OCI-LY1 (cell line): ENCODE data around the gene ANKRD11.
"Not testable (repeated sequence)": the region's sequence is repeated elsewhere in the genome, so short reads cannot be mapped to it uniquely, and the experiment has no call there.

Experiments
- H2AFZ ChIP-seq: fragments of 200-600 bp; sonication (generic), shearing (Covaris generic); 2 replicates; pipeline ENCODE4 v1.6.0; 2014; ENCODE audit warnings: antibody characterized with exemption, mild to moderate bottlenecking, low read length
- H3F3A ChIP-seq: fragments of 200-600 bp; sonication (generic), shearing (Covaris generic); 2 replicates; pipeline ENCODE4 v1.6.0; 2014; ENCODE audit warnings: mild to moderate bottlenecking, antibody characterized with exemption, low read length, moderate library complexity; ENCODE audit not compliant: insufficient read depth
- H3K27ac ChIP-seq: fragments of 200-600 bp; sonication (generic); 2 replicates; pipeline ENCODE4 v1.5.1; 2014; ENCODE audit warnings: low read length, mixed run types, mild to moderate bottlenecking, low read depth; ENCODE audit not compliant: poor library complexity, severe bottlenecking
- H3K27me3 ChIP-seq: fragments of 200-600 bp; sonication (generic); 2 replicates; pipeline ENCODE4 v1.6.0; 2014; ENCODE audit warnings: antibody characterized with exemption, mild to moderate bottlenecking, low read length, moderate library complexity; ENCODE audit not compliant: insufficient read depth
- H3K36me3 ChIP-seq: fragments of 200-600 bp; sonication (generic); 2 replicates; pipeline ENCODE4 v1.6.1; 2014; ENCODE audit warnings: mild to moderate bottlenecking, antibody characterized with exemption, low read length, moderate library complexity, mixed read lengths; ENCODE audit not compliant: insufficient read depth
- H3K4me1 ChIP-seq: fragments of 200-600 bp; sonication (generic); 2 replicates; pipeline ENCODE4 v1.5.1; 2014; ENCODE audit warnings: mild to moderate bottlenecking, low read length, moderate library complexity; ENCODE audit not compliant: insufficient read depth, severe bottlenecking
- H3K4me2 ChIP-seq: fragments of 200-600 bp; sonication (generic), shearing (Covaris generic); 2 replicates; pipeline ENCODE4 v1.6.1; 2014; ENCODE audit warnings: low read length
- H3K4me3 ChIP-seq: fragments of 200-600 bp; sonication (generic); 2 replicates; pipeline ENCODE4 v1.5.1; 2014; ENCODE audit warnings: low read length, low read depth, mild to moderate bottlenecking, mixed read lengths; ENCODE audit not compliant: poor library complexity, severe bottlenecking
- H3K79me2 ChIP-seq: fragments of 200-600 bp; shearing (Covaris generic); 2 replicates; pipeline ENCODE4 v1.6.1; 2016; ENCODE audit warnings: mixed run types, low read length, mixed read lengths; ENCODE audit not compliant: insufficient read depth
- H3K9ac ChIP-seq: fragments of 200-600 bp; sonication (generic), shearing (Covaris generic); 2 replicates; pipeline ENCODE4 v1.6.1; 2014; ENCODE audit warnings: mild to moderate bottlenecking, low read length, mixed read lengths
- H3K9me2 ChIP-seq: fragments of 200-600 bp; sonication (generic), shearing (Covaris generic); 2 replicates; pipeline ENCODE4 v1.6.1; 2014; ENCODE audit warnings: low read depth, mild to moderate bottlenecking, low read length, mixed read lengths
- H3K9me3 ChIP-seq: fragments of 200-600 bp; shearing (Covaris generic); 2 replicates; pipeline ENCODE4 v1.6.1; 2014; ENCODE audit warnings: low read length, mixed read lengths
- H4K20me1 ChIP-seq: fragments of 200-600 bp; sonication (generic), shearing (Covaris generic); 2 replicates; pipeline ENCODE4 v1.6.0; 2016; ENCODE audit warnings: mild to moderate bottlenecking, low read length; ENCODE audit not compliant: insufficient read depth
- CTCF ChIP-seq: fragments of 200-600 bp; sonication (generic), shearing (Covaris generic); IDR thresholded peaks from 2 replicates; pipeline ENCODE4 v1.5.1; 2017; ENCODE audit warnings: mild to moderate bottlenecking, antibody characterized with exemption, low read length, moderate library complexity, mixed read lengths
- EZH2 ChIP-seq: fragments of 200-600 bp; sonication (generic), shearing (Covaris generic); IDR thresholded peaks from 2 replicates; pipeline ENCODE4 v1.8.0; 2017; ENCODE audit warnings: borderline replicate concordance, mixed run types, mild to moderate bottlenecking, antibody characterized with exemption, low read length, moderate library complexity, mixed read lengths

The ANKRD11 gene

DNA sequence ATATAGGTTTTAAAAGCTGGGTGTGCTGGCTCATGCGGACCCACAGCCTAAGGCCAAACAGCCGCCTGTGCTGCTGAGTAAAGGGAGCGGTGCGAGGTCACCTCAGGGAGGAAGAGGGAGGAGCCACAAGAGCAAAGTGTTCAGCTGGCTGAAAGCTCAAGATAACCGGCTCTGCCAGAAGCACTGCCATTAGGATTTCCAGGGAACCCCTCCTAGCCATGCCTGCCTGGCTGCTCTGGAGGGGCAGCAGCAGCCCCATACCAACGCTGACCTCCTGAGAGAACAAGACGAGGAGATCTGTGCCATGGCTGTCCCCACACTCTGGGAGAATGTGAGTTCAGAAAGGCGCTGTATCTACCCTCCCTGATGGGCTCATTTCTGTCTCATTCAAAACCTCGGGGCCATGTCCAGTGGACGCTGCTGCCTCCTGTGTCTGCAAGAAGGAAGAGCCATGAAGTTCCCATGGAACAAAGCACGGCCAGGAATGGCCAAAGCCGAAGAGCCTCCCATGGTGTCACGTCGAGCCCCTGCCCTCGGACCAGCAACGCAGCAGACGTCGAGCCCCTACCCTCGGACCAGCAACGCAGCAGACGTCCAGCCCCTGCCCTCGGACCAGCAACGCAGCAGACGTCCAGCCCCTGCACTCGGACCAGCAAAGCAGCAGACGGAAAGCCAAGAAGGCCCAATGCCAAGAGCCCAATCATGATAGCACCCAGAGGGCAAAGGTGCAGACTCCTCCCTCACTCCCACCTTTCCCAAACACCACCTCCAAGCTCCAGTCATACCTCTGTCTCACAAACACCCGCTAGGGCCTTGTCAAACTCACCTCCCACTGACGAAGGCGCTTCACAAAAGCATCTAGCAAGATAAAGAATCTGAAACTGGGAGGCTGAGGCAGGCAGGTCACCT, 107.0 kb downstream of the ANKRD11 start:
- Histone ChIP-seq H3K9me3 (no peaks in the 10 kb centered on the region), H3K4me3 (no peak overlapping the region), H3K9ac (no peak overlapping the region), H3F3A (no peaks in the 10 kb centered on the region), H3K36me3 (no peaks in the 10 kb centered on the region), H4K20me1 (no peaks in the 10 kb centered on the region), H3K4me1 (peaks cover 26% of the 10 kb centered on the region), H3K4me2 (no peak overlapping the region), H3K27ac (no peak overlapping the region), H3K9me2 (no peaks in the 10 kb centered on the region), H3K27me3 (no peaks in the 10 kb centered on the region), H2AFZ (no peak overlapping the region), H3K79me2 (peaks cover 80% of the 10 kb centered on the region)
- TF ChIP-seq CTCF (no peak), EZH2 (no peak)

- not testable (repeated sequence) for H3K36me3 ChIP-seq, H3F3A ChIP-seq, H2AFZ ChIP-seq, H3K9me2 ChIP-seq, H3K27me3 ChIP-seq, H3K4me2 ChIP-seq, H4K20me1 ChIP-seq, H3K9me3 ChIP-seq, H3K9ac ChIP-seq, H3K4me3 ChIP-seq, H3K27ac ChIP-seq
- peaks cover 19% of the 10 kb centered on the region for H3K4me1 ChIP-seq
- H3K79me2 ChIP-seq = peaks cover 80% of the 10 kb centered on the region
Measured at GRCh38 chr16:89382555-89382954, 107.8 kb downstream of the ANKRD11 start.

GRCh38 chr16:89381788-89382187, 108.6 kb downstream of the ANKRD11 start:
- Histone ChIP-seq H3K36me3 (peaks cover 2% of the 10 kb centered on the region; the same call in 1 of the 2 replicates), H3F3A (peaks cover 4% of the 10 kb centered on the region; the same call in 1 of the 2 replicates), H3K79me2 (peaks cover 81% of the 10 kb centered on the region), H3K9me2 (no peaks in the 10 kb centered on the region), H3K9ac (no peak overlapping the region), H2AFZ (no peak overlapping the region), H3K4me3 (no peak overlapping the region), H3K9me3 (no peaks in the 10 kb centered on the region), H3K27me3 (no peaks in the 10 kb centered on the region), H3K4me1 (peaks cover 19% of the 10 kb centered on the region), H3K4me2 (no peak overlapping the region), H4K20me1 (no peaks in the 10 kb centered on the region), H3K27ac (no peak overlapping the region)
- TF ChIP-seq CTCF = no peak
- TF ChIP-seq EZH2 = no peak

- Histone ChIP-seq H3K36me3 (peaks cover 12% of the 10 kb centered on the region; the same call in 1 of the 2 replicates), H3K27ac (no peak overlapping the region), H3K4me3 (no peak overlapping the region), H3K4me2 (no peak overlapping the region), H4K20me1 (no peaks in the 10 kb centered on the region), H3K79me2 (peaks cover 78% of the 10 kb centered on the region), H3K9me2 (no peaks in the 10 kb centered on the region), H3K9ac (no peak overlapping the region), H3F3A (peaks cover 4% of the 10 kb centered on the region; the same call in 1 of the 2 replicates), H3K27me3 (no peaks in the 10 kb centered on the region), H3K4me1 (peaks cover 21% of the 10 kb centered on the region), H2AFZ (no peak overlapping the region), H3K9me3 (no peaks in the 10 kb centered on the region)
- TF ChIP-seq EZH2 (no peak), CTCF (no peak)
Measured at GRCh38 chr16:89380681-89381080, 109.7 kb downstream of the ANKRD11 start.
